HG02852 (cell line): ENCODE data around the gene PRDM12.
"Not testable (repeated sequence)": the region's sequence is repeated elsewhere in the genome, so short reads cannot be mapped to it uniquely, and the experiment has no call there.

Experiments
- ATAC-seq: cut with Tn5 transposase; IDR thresholded peaks from one replicate; pipeline ENCODE4 v1.9.1; 2021; ENCODE audit warnings: mild to moderate bottlenecking, moderate library complexity; ENCODE audit not compliant: unreplicated experiment

The PRDM12 gene

GRCh38 chr9:130663258-130663976 lies 977 bp upstream of the PRDM12 start:
- ATAC-seq, result no peak

GRCh38 chr9:130663977-130664250 lies 480 bp upstream of the PRDM12 start:
- no peak for ATAC-seq

- ATAC-seq, result no peak
Measured at GRCh38 chr9:130665029-130665430, 636 bp downstream of the PRDM12 start.

- ATAC-seq, result no peak
Measured at GRCh38 chr9:130665431-130666392, 1.3 kb downstream of the PRDM12 start.

- no peak for ATAC-seq
Measured at GRCh38 chr9:130666393-130667119, 2.2 kb downstream of the PRDM12 start.

- no peak for ATAC-seq
Measured at GRCh38 chr9:130667120-130667435, 2.7 kb downstream of the PRDM12 start.

GRCh38 chr9:130668196-130668595 lies 3.8 kb downstream of the PRDM12 start:
- ATAC-seq, result no peak

- ATAC-seq, result no peak
Measured at GRCh38 chr9:130668659-130669058, 4.3 kb downstream of the PRDM12 start.

GRCh38 chr9:130669965-130670364 lies 5.6 kb downstream of the PRDM12 start:
- ATAC-seq, result no peak

- ATAC-seq, result no peak
Measured at GRCh38 chr9:130670644-130671043, 6.2 kb downstream of the PRDM12 start.

GRCh38 chr9:130672466-130672865 lies 8.1 kb downstream of the PRDM12 start:
- ATAC-seq, result no peak

GRCh38 chr9:130672933-130673615 lies 8.7 kb downstream of the PRDM12 start:
- ATAC-seq, result no peak

- ATAC-seq, result no peak
Measured at GRCh38 chr9:130675396-130675795, 11.0 kb downstream of the PRDM12 start.

- no peak for ATAC-seq
Measured at GRCh38 chr9:130677252-130677651, 12.9 kb downstream of the PRDM12 start.

- ATAC-seq, result no peak
Measured at GRCh38 chr9:130680836-130681768, 16.7 kb downstream of the PRDM12 start.

GRCh38 chr9:130681769-130682420 lies 17.5 kb downstream of the PRDM12 start:
- ATAC-seq, result no peak

GRCh38 chr9:130682421-130683121 lies 18.2 kb downstream of the PRDM12 start:
- no peak for ATAC-seq

GRCh38 chr9:130685104-130685503 lies 20.7 kb downstream of the PRDM12 start:
- no peak for ATAC-seq

GRCh38 chr9:130685945-130686344 lies 21.6 kb downstream of the PRDM12 start:
- ATAC-seq, result not testable (repeated sequence)
